Neural cell (in vitro differentiated cells): Measurements from ENCODE around the gene HAVCR1. TPM values are rescaled to one million over a fixed set of nuclear protein-coding genes. Genes with fewer than 3 reads are reported as not detected.
"Not testable (repeated sequence)": the region's sequence is repeated elsewhere in the genome, so short reads cannot be mapped to it uniquely, and the experiment has no call there.

Experiments
- H2AFZ ChIP-seq: fragments of 200-600, 300-800 bp; sonication (generic), shearing (Covaris generic); 2 replicates; pipeline ENCODE4 v1.6.0; 2014; ENCODE audit warnings: low read depth, mild to moderate bottlenecking, antibody characterized with exemption, low read length, moderate library complexity
- H3F3A ChIP-seq: fragments of 200-600 bp; shearing (Covaris generic); 2 replicates; pipeline ENCODE4 v1.6.1; 2016; ENCODE audit warnings: mild to moderate bottlenecking, moderate library complexity, mixed read lengths, antibody characterized with exemption, low read length; ENCODE audit not compliant: insufficient read depth, poor library complexity, severe bottlenecking
- H3K27ac ChIP-seq: fragments of 200-600, 300-800 bp; sonication (generic), shearing (Covaris generic); 2 replicates; pipeline ENCODE4 v1.5.1; 2014; ENCODE audit warnings: mild to moderate bottlenecking, low read length, moderate library complexity
- H3K27me3 ChIP-seq: fragments of 300-800, 200-600 bp; sonication (generic), shearing (Covaris generic); 2 replicates; pipeline ENCODE4 v1.6.0; 2014; ENCODE audit warnings: mild to moderate bottlenecking, low read depth, low read length, moderate library complexity; ENCODE audit not compliant: insufficient read depth
- H3K36me3 ChIP-seq: fragments of 300-800, 200-600 bp; sonication (generic), shearing (Covaris generic); 2 replicates; pipeline ENCODE4 v1.5.1; 2014; ENCODE audit warnings: mild to moderate bottlenecking, antibody characterized with exemption, low read length, moderate library complexity; ENCODE audit not compliant: insufficient read depth
- H3K4me2 ChIP-seq: fragments of 300-800, 200-600 bp; sonication (generic), shearing (Covaris generic); 2 replicates; pipeline ENCODE4 v1.6.0; 2014; ENCODE audit warnings: mild to moderate bottlenecking, low read length
- H3K4me3 ChIP-seq: fragments of 300-800, 200-600 bp; sonication (generic), shearing (Covaris generic); 2 replicates; pipeline ENCODE4 v1.5.1; 2014; ENCODE audit warnings: mild to moderate bottlenecking, low read length, moderate library complexity
- H3K79me2 ChIP-seq: fragments of 200-600 bp; shearing (Covaris generic); replicated peaks from 2 replicates; pipeline ENCODE4 v1.6.0; 2014; ENCODE audit warnings: mild to moderate bottlenecking, low read length, moderate library complexity; ENCODE audit not compliant: insufficient read depth
- H3K9ac ChIP-seq: fragments of 300-800, 200-600 bp; sonication (generic), shearing (Covaris generic); 2 replicates; pipeline ENCODE4 v1.6.1; 2016; ENCODE audit warnings: mild to moderate bottlenecking, low read length, mixed read lengths
- H3K9me2 ChIP-seq: fragments of 200-600 bp; shearing (Covaris generic); 2 replicates; pipeline ENCODE4 v1.6.1; 2016; ENCODE audit warnings: mild to moderate bottlenecking, low read length, mixed read lengths; ENCODE audit not compliant: insufficient read depth
- H3K9me3 ChIP-seq: fragments of 200-600, 300-800 bp; sonication (generic), shearing (Covaris generic); 2 replicates; pipeline ENCODE4 v1.6.1; 2016; ENCODE audit warnings: mild to moderate bottlenecking, mixed run types, low read length, moderate library complexity, mixed read lengths
- H4K20me1 ChIP-seq: fragments of 200-600 bp; shearing (Covaris generic); 2 replicates; pipeline ENCODE4 v1.6.1; 2016; ENCODE audit warnings: mild to moderate bottlenecking, mixed run types; ENCODE audit not compliant: insufficient read depth
- CTCF ChIP-seq: fragments of 450-650 bp; IDR thresholded peaks from 2 replicates; pipeline ENCODE4 v1.5.1; 2014; ENCODE audit warnings: antibody characterized with exemption, mild to moderate bottlenecking, moderate library complexity; ENCODE audit not compliant: poor library complexity, severe bottlenecking
- EP300 ChIP-seq: fragments of 450-650 bp; conservative IDR thresholded peaks from 2 replicates; pipeline ENCODE4 v1.6.1; 2014; ENCODE audit warnings: antibody characterized with exemption, mild to moderate bottlenecking, moderate library complexity; ENCODE audit not compliant: poor library complexity, severe bottlenecking
- EZH2 ChIP-seq: fragments of 200-600, 300-800 bp; shearing (Covaris generic), sonication (generic); IDR thresholded peaks from 2 replicates; pipeline ENCODE4 v1.6.1; 2014; ENCODE audit warnings: antibody characterized with exemption, low read length, borderline replicate concordance, mild to moderate bottlenecking; ENCODE audit not compliant: insufficient read depth, poor library complexity, severe bottlenecking
- MXI1 ChIP-seq: fragments of 450-650 bp; conservative IDR thresholded peaks from 2 replicates; pipeline ENCODE4 v1.6.1; 2014; ENCODE audit warnings: antibody characterized with exemption, mild to moderate bottlenecking; ENCODE audit not compliant: poor library complexity, severe bottlenecking
- POLR2AphosphoS5 ChIP-seq: IDR thresholded peaks from 2 replicates; pipeline ENCODE4 v1.6.1; 2012
- RAD21 ChIP-seq: fragments of 450-650 bp; conservative IDR thresholded peaks from 2 replicates; pipeline ENCODE4 v1.6.1; 2014; ENCODE audit warnings: antibody characterized with exemption, mild to moderate bottlenecking, moderate library complexity
- REST ChIP-seq: IDR thresholded peaks from 2 replicates; pipeline ENCODE4 v1.6.1; 2012; ENCODE audit warnings: borderline replicate concordance
- SMC3 ChIP-seq: fragments of 450-650 bp; conservative IDR thresholded peaks from 2 replicates; pipeline ENCODE4 v1.6.1; 2014; ENCODE audit warnings: antibody characterized with exemption, mild to moderate bottlenecking, moderate library complexity; ENCODE audit not compliant: poor library complexity
- TAF1 ChIP-seq: IDR thresholded peaks from 2 replicates; pipeline ENCODE4 v1.6.1; 2012; ENCODE audit warnings: low read depth
- polyA plus RNA-seq: library from polyadenylated mRNA; depleted of rRNA; stranded (reverse); fragments of >200 nt; gene quantifications from 2 replicates; pipeline ENCODE4 v1.2.3, GENCODE V29; 2014

The HAVCR1 gene
- polyA plus RNA-seq, 1 donor from 2014 or later = not detected

- Histone ChIP-seq H3K27ac (no peak overlapping the region), H3K4me3 (no peak overlapping the region), H3K27me3 (no peaks in the 10 kb centered on the region), H3F3A (no peaks in the 10 kb centered on the region), H3K9me3 (no peaks in the 10 kb centered on the region), H3K36me3 (no peaks in the 10 kb centered on the region), H3K4me2 (no peak overlapping the region), H3K9me2 (no peaks in the 10 kb centered on the region), H4K20me1 (no peaks in the 10 kb centered on the region), H2AFZ (no peak overlapping the region), H3K9ac (no peak overlapping the region), H3K79me2 (no peaks in the 10 kb centered on the region)
- TF ChIP-seq REST (no peak), POLR2AphosphoS5 (no peak), RAD21 (no peak), CTCF (no peak), TAF1 (no peak), EP300 (no peak), EZH2 (no peak), MXI1 (no peak), SMC3 (no peak)
Observed at GRCh38 chr5:157033071-157033583, 25.8 kb downstream of the HAVCR1 start.

GRCh38 chr5:157030692-157031091 is 28.2 kb downstream of the HAVCR1 start:
- Histone ChIP-seq H3K9me2 (no peaks in the 10 kb centered on the region), H3K79me2 (no peaks in the 10 kb centered on the region), H3K27me3 (no peaks in the 10 kb centered on the region), H3K27ac (no peak overlapping the region), H3K36me3 (no peaks in the 10 kb centered on the region), H3K9ac (no peak overlapping the region), H4K20me1 (no peaks in the 10 kb centered on the region), H2AFZ (no peak overlapping the region), H3F3A (no peaks in the 10 kb centered on the region), H3K9me3 (no peaks in the 10 kb centered on the region), H3K4me2 (no peak overlapping the region), H3K4me3 (no peak overlapping the region)
- no peak for TF ChIP-seq TAF1

GRCh38 chr5:157029457-157029856 is 29.5 kb downstream of the HAVCR1 start:
- H4K20me1 ChIP-seq = no peaks in the 10 kb centered on the region
- no peaks in the 10 kb centered on the region for H3F3A ChIP-seq
- TF ChIP-seq RAD21 (no peak), EZH2 (no peak), EP300 (no peak), TAF1 (no peak), CTCF (no peak), POLR2AphosphoS5 (no peak), SMC3 (no peak)
- H2AFZ ChIP-seq = no peak overlapping the region
- H3K4me3 ChIP-seq = no peak overlapping the region
- H3K27me3 ChIP-seq = no peaks in the 10 kb centered on the region
- H3K9me3 ChIP-seq = no peaks in the 10 kb centered on the region
- no peaks in the 10 kb centered on the region for H3K79me2 ChIP-seq
- no peaks in the 10 kb centered on the region for H3K9me2 ChIP-seq
- no peaks in the 10 kb centered on the region for H3K36me3 ChIP-seq
- H3K9ac ChIP-seq = no peak overlapping the region
- H3K4me2 ChIP-seq = no peak overlapping the region
- H3K27ac ChIP-seq = no peak overlapping the region

GRCh38 chr5:157027663-157028062 is 31.3 kb downstream of the HAVCR1 start:
- H2AFZ ChIP-seq, H3K27ac ChIP-seq, H3K4me3 ChIP-seq, H3K27me3 ChIP-seq, H4K20me1 ChIP-seq, H3K9me2 ChIP-seq, H3K9me3 ChIP-seq, H3K4me2 ChIP-seq, H3K36me3 ChIP-seq, H3K79me2 ChIP-seq, H3K9ac ChIP-seq, H3F3A ChIP-seq: not testable (repeated sequence)
